Activated T-helper 9 cell treated with anti-CD3 and anti-CD28 coated beads, Interleukin-2, amount 50 U/mL, for 16 hours (primary cell): Measurements from ENCODE around the gene CDC5L.

Experiments used
- DNase-seq: peaks from one replicate; pipeline ENCODE4 v3.0.0-alpha.2; 2020; ENCODE audit warnings: low read depth

CDC5L gene

DNA sequence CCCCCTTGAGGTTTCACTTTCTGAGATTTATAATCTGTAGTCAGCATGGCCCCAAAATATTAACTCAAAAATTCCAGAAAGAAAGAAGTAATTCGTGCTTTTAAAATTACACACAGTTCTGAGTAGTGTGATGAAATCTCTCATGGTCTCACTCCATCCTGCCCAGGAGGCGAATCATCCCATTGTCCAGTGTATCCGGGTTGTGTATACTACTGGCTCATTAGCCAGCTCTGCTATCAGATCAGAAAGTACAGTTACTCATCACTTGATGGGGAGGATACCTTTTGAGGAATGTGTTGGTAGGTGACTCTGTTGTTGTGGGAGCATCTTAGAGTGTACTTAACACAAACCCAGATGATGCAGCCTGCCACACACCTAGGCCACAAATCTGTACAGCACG, 65.2 kb downstream of the CDC5L start:
- no peak for DNase-seq

GRCh38 chr6:44453146-44453545, 65.6 kb downstream of the CDC5L start:
- DNase-seq: no peak

GRCh38 chr6:44454198-44454597, 66.7 kb downstream of the CDC5L start:
- DNase-seq: no peak

DNA sequence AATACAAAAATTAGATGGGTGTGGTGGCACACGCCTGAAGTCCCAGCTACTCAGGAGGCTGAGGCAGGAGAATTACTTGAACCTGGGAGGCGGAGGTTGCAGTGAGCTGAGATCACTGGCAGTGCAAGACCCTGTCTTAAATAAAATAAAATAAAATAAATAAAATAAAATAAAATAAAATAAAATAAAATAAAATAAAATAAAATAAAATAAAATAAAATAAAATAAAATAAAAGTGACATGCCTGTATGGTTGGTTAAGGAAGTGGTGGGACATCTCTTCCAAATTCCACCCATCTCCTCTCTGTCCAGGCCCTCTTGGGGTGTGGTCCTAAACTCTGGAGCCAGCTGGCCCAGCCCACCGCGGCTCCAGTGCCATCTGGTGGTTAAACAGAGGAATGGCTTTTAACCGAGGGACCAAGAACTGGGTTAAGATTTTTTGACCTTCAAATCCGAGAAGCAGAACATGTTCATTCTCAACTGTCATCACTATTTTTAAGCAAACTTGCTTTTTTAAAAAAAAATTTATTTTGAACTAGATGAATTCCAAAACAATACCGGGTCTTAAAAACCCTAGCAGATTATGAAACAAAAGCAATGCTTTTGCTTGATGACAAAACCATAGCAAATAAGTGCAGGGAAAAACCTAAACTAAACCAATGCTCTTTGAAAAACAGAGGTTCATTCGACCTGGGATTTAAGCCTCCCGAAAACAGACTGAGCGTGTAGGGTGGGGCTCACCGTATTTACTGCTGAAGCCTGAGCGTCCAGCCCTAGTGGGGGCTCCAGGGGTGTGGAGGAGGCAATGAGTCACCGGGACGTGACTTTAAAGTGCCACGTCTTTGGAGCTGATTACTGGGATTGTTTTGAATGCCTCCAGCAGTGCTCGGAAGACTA, 68.8 kb downstream of the CDC5L start:
- peak; percentile 15 for DNase-seq

DNA sequence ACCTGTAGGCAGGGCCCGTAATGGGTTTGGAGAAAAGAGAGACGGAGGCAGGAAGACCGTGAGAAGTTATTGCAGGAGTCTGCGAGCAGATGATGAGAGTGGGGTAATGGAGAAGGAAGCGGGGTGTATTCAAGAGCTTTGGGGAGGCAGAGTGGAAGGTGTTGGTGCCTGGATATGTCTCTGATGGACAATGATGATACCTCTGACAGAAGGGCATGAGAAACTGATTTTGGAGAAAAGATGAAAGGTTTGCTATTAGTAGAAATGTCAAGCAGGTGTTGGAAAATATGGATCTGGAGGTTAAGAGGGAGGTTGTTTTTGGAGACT, 69.4 kb downstream of the CDC5L start:
- no peak for DNase-seq

- DNase-seq: no peak
Measured at GRCh38 chr6:44457596-44457995, 70.1 kb downstream of the CDC5L start.

GRCh38 chr6:44458551-44458950, 71.0 kb downstream of the CDC5L start:
- DNase-seq: no peak

GRCh38 chr6:44462335-44462734, 74.8 kb downstream of the CDC5L start:
- no peak for DNase-seq

DNA sequence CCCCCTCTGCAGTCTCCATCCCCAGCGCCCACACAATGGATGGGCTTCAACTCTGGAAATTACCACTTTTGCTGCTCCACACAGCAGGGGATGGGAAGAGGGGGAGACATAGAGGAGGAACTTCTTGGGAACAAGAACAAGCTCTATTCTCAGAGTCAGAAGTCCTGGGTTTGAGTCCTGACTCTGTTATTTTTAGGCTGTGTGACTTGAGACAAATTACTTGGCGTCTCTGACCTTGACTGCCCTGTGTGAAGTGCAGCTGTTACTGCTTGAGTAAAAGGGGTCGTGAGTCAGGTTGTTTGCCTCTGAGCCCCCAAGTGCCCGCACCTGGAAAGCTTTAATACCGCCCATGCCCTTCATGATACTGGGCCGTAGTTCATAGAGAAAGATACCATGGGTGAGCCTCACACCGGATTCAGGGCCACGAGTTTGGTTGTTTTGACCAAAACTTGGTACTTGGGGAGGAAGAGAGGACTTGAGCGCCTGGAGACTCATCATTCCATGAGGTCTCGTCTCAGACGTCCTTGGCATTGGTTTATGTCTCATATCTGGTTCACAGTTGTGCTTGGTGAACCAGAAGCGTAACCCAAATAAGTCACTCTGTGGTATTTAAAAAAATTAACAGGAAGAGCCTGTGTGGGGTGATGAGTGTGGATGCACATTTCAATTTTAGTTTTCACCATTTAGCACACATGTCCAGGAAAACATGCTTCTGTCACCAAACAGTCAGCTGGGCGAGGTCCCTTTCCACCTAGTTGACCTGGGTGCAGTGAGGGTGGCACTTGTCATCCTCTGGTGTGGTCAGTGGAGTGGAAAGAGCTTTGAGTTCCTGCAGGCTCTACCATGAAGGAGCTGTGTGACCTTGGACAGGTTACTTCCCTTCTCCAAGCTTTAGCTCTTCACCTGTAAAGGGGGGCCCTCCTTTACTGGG, 75.6 kb downstream of the CDC5L start:
- DNase-seq: no peak

DNA sequence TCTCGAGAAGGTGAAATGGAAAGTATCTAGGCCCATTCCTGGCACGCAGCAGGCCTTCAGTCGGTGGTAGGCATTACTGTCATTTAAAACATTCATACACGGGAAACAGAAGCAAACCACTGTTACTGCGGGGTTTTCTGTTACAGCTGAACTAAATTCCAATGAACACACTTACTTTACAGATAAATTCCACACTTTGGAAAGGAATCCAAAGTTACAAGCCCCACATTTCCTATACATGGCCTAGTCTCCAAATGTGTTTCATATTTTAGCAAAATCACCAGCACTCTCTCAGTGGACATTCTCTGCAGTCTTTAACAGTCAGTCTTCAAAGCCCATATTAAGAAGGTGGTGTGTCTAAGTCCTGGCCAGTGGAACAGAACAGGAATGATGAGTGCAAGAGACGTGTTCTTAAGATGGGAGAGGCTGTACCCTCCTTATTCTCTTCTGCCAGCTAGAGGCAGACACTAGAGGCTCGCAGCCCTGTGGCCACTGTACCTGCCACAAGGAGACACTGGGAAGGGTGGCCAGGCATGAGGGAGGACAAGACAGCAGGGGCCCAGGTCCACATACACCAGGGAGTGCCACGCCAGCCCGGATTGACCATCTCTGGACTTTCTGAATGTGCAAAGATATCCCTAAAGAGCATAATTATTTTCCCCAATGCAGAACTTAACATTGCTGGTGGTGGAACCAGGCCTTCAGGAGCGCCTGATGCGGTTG, 76.4 kb downstream of the CDC5L start:
- no peak for DNase-seq

- no peak for DNase-seq
Measured at GRCh38 chr6:44464527-44465310, 77.2 kb downstream of the CDC5L start.

- DNase-seq: no peak
Measured at GRCh38 chr6:44466955-44467354, 79.4 kb downstream of the CDC5L start.

GRCh38 chr6:44468835-44469234, 81.3 kb downstream of the CDC5L start:
- no peak for DNase-seq

- DNase-seq: no peak
Measured at GRCh38 chr6:44470115-44470464, 82.6 kb downstream of the CDC5L start.

GRCh38 chr6:44470746-44471145, 83.2 kb downstream of the CDC5L start:
- DNase-seq: no peak

GRCh38 chr6:44471271-44471981, 83.9 kb downstream of the CDC5L start:
- no peak for DNase-seq

DNA sequence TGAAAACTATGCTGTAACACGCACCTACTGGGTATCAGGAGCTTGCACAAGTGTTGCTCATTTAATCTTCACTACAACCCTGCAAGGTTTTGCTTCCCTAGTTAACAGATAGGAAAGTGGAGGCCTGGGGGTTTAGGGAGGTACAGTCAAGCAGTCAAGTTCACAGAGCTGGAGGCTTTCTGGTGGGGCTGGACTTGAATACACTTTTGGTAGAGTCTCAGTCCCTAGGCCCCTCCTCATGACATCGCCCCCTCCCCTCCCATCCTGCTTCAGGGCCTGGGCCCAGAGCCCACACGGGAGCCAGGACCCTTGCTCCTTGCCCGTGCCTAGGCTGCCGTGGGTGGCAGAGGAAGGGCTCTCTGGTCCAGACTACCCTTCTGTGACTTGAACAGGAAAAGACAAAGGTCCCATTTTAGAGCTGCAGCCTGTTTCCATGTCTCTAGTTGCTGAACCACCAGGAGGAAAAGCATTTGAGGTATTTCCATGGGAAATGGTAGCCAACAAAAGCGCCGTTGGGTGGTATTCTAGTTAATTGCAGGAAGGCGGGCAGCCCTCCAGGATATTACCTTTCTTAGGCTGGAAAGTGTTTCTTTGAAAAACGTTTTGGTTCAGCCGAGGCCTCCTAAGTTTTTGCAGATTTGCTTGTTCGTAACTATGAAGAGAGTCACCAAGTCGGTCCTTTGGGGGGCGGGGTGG, 84.9 kb downstream of the CDC5L start:
- no peak for DNase-seq

- DNase-seq: no peak
Measured at GRCh38 chr6:44473393-44474189, 86.1 kb downstream of the CDC5L start.

DNA sequence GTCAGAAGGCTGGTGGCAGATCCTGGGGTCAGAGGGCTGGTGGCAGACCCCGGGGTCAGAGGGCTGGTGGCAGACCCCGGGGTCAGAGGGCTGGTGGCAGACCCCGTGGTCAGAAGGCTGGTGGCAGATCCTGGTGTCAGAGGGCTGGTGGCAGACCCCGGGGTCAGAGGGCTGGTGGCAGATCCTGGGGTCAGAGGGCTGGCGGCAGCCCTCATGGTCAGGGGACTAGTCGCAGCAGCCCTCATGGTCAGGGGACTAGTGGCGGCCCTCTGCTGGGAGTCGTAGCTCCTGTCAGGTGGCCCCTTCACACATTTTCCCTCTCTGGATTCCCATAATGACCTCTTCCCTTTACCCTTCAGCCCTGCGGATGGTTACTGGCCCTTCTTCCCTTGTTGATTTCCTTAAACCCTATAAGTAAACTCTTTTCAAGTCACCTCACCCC, 86.7 kb downstream of the CDC5L start:
- DNase-seq: no peak

GRCh38 chr6:44474643-44475042, 87.1 kb downstream of the CDC5L start:
- no peak for DNase-seq
